Vagina (tissue), 2 donors: ENCODE results near the gene CDKL1.

Source experiments
- POLR2A ChIP-seq, 2 donors: fragments of 450-650 bp; IDR thresholded peaks; one replicate each; pipeline ENCODE4 v1.6.1; 2017; ENCODE audit warnings: antibody characterized with exemption in 2 of 2, mild to moderate bottlenecking in 2 of 2, moderate library complexity in 2 of 2
- POLR2AphosphoS5 ChIP-seq, 2 donors: sonication (generic); formaldehyde crosslinking; IDR thresholded peaks; one replicate each; pipeline ENCODE4 v1.9.0; 2017; ENCODE audit warnings: antibody characterized with exemption in 2 of 2, mild to moderate bottlenecking in 2 of 2, low read depth in 1 of 2; ENCODE audit not compliant: insufficient read depth in 1 of 2
- TF ChIP-seq, protein P1 (sequence below), 3 experiments: fragments of 450-650 bp in 2 of 3; fragments of 200-600 bp in 1 of 3; sonication (generic) in 1 of 3; IDR thresholded peaks; one replicate each; pipeline ENCODE4 v1.5.1; 2017 to 2019; ENCODE audit warnings: antibody characterized with exemption in 3 of 3, mild to moderate bottlenecking in 2 of 3, moderate library complexity in 2 of 3

DNA sequence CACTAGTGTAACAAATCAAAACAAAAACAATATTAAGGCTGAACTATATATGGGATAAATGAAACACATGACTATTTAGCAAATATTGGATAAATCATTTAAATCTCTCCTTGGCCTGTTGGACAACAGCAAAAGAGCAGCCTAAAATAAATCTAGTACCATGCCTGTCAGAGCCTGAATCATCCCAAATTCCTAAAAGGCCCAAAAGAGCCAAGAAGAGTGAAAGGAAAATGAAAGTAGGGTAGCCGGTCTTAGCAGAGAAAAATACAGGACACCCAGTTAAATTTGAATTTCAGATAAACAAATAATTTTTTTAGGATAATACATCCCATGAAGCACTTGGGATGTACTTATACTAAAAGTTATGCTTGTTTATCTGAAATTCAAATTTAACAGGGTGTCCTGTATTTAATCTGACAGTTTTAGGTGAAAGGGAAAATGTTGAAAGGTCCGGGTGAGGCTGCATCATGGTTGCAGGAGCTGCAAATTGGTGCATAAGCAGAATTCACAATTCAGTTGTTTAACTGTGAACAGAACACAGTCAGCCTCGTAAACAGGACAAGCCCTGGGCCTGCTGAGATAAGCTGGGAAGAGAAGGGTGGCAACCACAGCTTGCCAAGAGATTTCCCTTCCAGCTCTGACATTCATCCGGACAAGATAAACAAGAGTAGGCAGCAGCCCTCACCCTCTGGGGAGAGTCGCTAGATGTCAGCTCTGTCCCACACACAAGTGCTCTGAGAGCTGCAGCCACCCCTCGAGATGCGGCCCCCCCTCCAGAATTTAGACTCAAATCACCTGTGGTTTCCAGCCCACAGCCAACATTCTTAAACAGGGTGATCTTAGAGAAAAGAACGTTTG, 54.2 kb downstream of the CDKL1 start:
- TF ChIP-seq, protein P1, sequence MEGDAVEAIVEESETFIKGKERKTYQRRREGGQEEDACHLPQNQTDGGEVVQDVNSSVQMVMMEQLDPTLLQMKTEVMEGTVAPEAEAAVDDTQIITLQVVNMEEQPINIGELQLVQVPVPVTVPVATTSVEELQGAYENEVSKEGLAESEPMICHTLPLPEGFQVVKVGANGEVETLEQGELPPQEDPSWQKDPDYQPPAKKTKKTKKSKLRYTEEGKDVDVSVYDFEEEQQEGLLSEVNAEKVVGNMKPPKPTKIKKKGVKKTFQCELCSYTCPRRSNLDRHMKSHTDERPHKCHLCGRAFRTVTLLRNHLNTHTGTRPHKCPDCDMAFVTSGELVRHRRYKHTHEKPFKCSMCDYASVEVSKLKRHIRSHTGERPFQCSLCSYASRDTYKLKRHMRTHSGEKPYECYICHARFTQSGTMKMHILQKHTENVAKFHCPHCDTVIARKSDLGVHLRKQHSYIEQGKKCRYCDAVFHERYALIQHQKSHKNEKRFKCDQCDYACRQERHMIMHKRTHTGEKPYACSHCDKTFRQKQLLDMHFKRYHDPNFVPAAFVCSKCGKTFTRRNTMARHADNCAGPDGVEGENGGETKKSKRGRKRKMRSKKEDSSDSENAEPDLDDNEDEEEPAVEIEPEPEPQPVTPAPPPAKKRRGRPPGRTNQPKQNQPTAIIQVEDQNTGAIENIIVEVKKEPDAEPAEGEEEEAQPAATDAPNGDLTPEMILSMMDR (IDR thresholded peaks at IDR 0.05) = peak in 1 of 3 experiments; percentile 33
- no peak for TF ChIP-seq POLR2A (IDR thresholded peaks at IDR 0.05)
- TF ChIP-seq POLR2AphosphoS5 (IDR thresholded peaks at IDR 0.05; ENCODE audit: insufficient read depth in 1 of 2, low read depth in 1 of 2) = peak; percentile 40 to 65
